ENCODE results near the gene MLPH. TPM values are rescaled to one million over a fixed set of nuclear protein-coding genes. Genes with fewer than 3 reads are reported as not detected.
A peak's percentile ranks its signal among the peaks of the same experiment; 100 is the strongest.

MLPH gene
- total RNA-seq, 4 donors from 2014 or later: 1.8 to 13.8 (median 10.8) TPM

GRCh38 chr2:237475704-237476141, 11.3 kb upstream of the MLPH start:
- no peak for TF ChIP-seq EP300 (IDR thresholded peaks at IDR 0.05)
- TF ChIP-seq POLR2AphosphoS5 (IDR thresholded peaks at IDR 0.05): no peak
- no peak for TF ChIP-seq POLR2A (IDR thresholded peaks at IDR 0.05)
- TF ChIP-seq CTCF (IDR thresholded peaks at IDR 0.05): peak in 1 of 4 experiments; percentile 16
- no peaks in the 10 kb centered on the region for H3K27me3 ChIP-seq
- no peaks in the 10 kb centered on the region for H3K36me3 ChIP-seq
- no peaks in the 10 kb centered on the region for H3K9me3 ChIP-seq
- peak overlapping the region; percentile 66 to 78 for H3K4me3 ChIP-seq
- ATAC-seq: peak; percentile 25
- 16 to 17% methylated on average over 5 to 7 of the region's 17 CpGs for WGBS, 2 donors (ENCODE audit: low coverage in 1 of 2)
- H3K27ac ChIP-seq: peak overlapping the region in 3 of 4 donors; percentile 92 to 94 (median 94)
- peaks cover 0 to 65% (median 13%) of the 10 kb centered on the region in 3 donors for H3K4me1 ChIP-seq

GRCh38 chr2:237478095-237478494, 9.0 kb upstream of the MLPH start:
- H3K36me3 ChIP-seq: no peaks in the 10 kb centered on the region
- no peak for ATAC-seq
- H3K4me1 ChIP-seq: peaks cover 0 to 68% (median 9%) of the 10 kb centered on the region in 3 donors
- H3K27ac ChIP-seq: no peak overlapping the region
- WGBS, 2 donors (ENCODE audit: low coverage in 1 of 2): 82 to 90% methylated on average over 2 of the region's 2 CpGs
- TF ChIP-seq CTCF (IDR thresholded peaks at IDR 0.05) (no peak), POLR2A (IDR thresholded peaks at IDR 0.05) (no peak), POLR2AphosphoS5 (IDR thresholded peaks at IDR 0.05) (no peak), EP300 (IDR thresholded peaks at IDR 0.05) (no peak)
- no peaks in the 10 kb centered on the region for H3K9me3 ChIP-seq
- H3K4me3 ChIP-seq: no peak overlapping the region
- no peaks in the 10 kb centered on the region for H3K27me3 ChIP-seq

GRCh38 chr2:237478979-237479378, 8.1 kb upstream of the MLPH start:
- Histone ChIP-seq H3K27me3 (no peaks in the 10 kb centered on the region), H3K4me3 (no peak overlapping the region), H3K27ac (peak overlapping the region in 1 of 4 donors; percentile 21), H3K36me3 (no peaks in the 10 kb centered on the region), H3K4me1 (peaks cover 0 to 63% (median 9%) of the 10 kb centered on the region in 3 donors), H3K9me3 (no peaks in the 10 kb centered on the region)
- TF ChIP-seq EP300 (IDR thresholded peaks at IDR 0.05) (no peak), POLR2A (IDR thresholded peaks at IDR 0.05) (no peak), CTCF (IDR thresholded peaks at IDR 0.05) (no peak), POLR2AphosphoS5 (IDR thresholded peaks at IDR 0.05) (no peak)
- WGBS, 2 donors (ENCODE audit: low coverage in 1 of 2): 66 to 89% methylated on average over 3 of the region's 3 CpGs
- ATAC-seq: no peak

GRCh38 chr2:237479747-237480146, 7.3 kb upstream of the MLPH start:
- no peaks in the 10 kb centered on the region for H3K36me3 ChIP-seq
- H3K4me3 ChIP-seq: no peak overlapping the region
- ATAC-seq: no peak
- 30 to 43% methylated on average over 4 of the region's 4 CpGs for WGBS, 2 donors (ENCODE audit: low coverage in 1 of 2)
- TF ChIP-seq POLR2AphosphoS5 (IDR thresholded peaks at IDR 0.05) (no peak), CTCF (IDR thresholded peaks at IDR 0.05) (no peak), POLR2A (IDR thresholded peaks at IDR 0.05) (no peak), EP300 (IDR thresholded peaks at IDR 0.05) (no peak)
- H3K9me3 ChIP-seq: no peaks in the 10 kb centered on the region
- H3K4me1 ChIP-seq: peaks cover 0 to 55% (median 3%) of the 10 kb centered on the region in 3 donors
- no peaks in the 10 kb centered on the region for H3K27me3 ChIP-seq
- H3K27ac ChIP-seq: peak overlapping the region in 2 of 4 donors; percentile 21 to 37

GRCh38 chr2:237480556-237480955, 6.5 kb upstream of the MLPH start:
- WGBS, 2 donors (ENCODE audit: low coverage in 1 of 2): 94 to 96% methylated on average over 3 to 7 of the region's 7 CpGs
- H3K4me1 ChIP-seq: peaks cover 0 to 50% (median 3%) of the 10 kb centered on the region in 3 donors
- no peaks in the 10 kb centered on the region for H3K36me3 ChIP-seq
- H3K27me3 ChIP-seq: peaks cover 4% of the 10 kb centered on the region
- TF ChIP-seq EP300 (IDR thresholded peaks at IDR 0.05) (no peak), POLR2AphosphoS5 (IDR thresholded peaks at IDR 0.05) (no peak), POLR2A (IDR thresholded peaks at IDR 0.05) (no peak), CTCF (IDR thresholded peaks at IDR 0.05) (no peak)
- ATAC-seq: no peak
- no peaks in the 10 kb centered on the region for H3K9me3 ChIP-seq
- H3K4me3 ChIP-seq: no peak overlapping the region
- H3K27ac ChIP-seq: peak overlapping the region in 2 of 4 donors; percentile 8 to 21
